ENCODE results near the gene SKA2. TPM values are rescaled to one million over a fixed set of nuclear protein-coding genes. Genes with fewer than 3 reads are reported as not detected.

Gene SKA2
- total and polyA plus RNA-seq, 2 experiments from 2014 or later, result 39.9 to 44.4 TPM

- Histone ChIP-seq H3K9me3 (ENCODE audit: low read depth) (no peaks in the 10 kb centered on the region), H3K4me3 (no peak overlapping the region), H3K4me2 (ENCODE audit: unreplicated experiment) (no peak overlapping the region), H3K36me3 (ENCODE audit: low read depth) (peaks cover 28% of the 10 kb centered on the region), H3F3A (ENCODE audit: insufficient read depth) (no peaks in the 10 kb centered on the region), H3K79me2 (ENCODE audit: insufficient read depth) (no peaks in the 10 kb centered on the region), H2AFZ (no peak overlapping the region), H3K4me1 (ENCODE audit: insufficient read depth) (no peaks in the 10 kb centered on the region), H3K9ac (no peak overlapping the region), H3K9me2 (ENCODE audit: insufficient read depth) (no peaks in the 10 kb centered on the region), H4K20me1 (ENCODE audit: insufficient read depth) (no peaks in the 10 kb centered on the region), H3K27ac (no peak overlapping the region), H3K27me3 (replicated peaks; ENCODE audit: insufficient read depth) (no peaks in the 10 kb centered on the region)
- in situ Hi-C loops (cut with MboI), result no loop called here
- DNase-seq, result no peak
- TF ChIP-seq EZH2phosphoT487 (IDR thresholded peaks at IDR 0.05; ENCODE audit: insufficient read depth, low read depth) (no peak), EZH2 (IDR thresholded peaks at IDR 0.05; ENCODE audit: insufficient read depth, poor library complexity, severe bottlenecking) (no peak)
- WGBS, 2 experiments (ENCODE audit: low coverage in 1 of 2, low lambda C conversion rate in 2 of 2, missing lambda C conversion rate in 2 of 2), result 100% methylated on average over 2 of the region's 2 CpGs
These were observed 87.6 kb downstream of the SKA2 start for GRCh38 chr17:59067340-59067739.

DNA sequence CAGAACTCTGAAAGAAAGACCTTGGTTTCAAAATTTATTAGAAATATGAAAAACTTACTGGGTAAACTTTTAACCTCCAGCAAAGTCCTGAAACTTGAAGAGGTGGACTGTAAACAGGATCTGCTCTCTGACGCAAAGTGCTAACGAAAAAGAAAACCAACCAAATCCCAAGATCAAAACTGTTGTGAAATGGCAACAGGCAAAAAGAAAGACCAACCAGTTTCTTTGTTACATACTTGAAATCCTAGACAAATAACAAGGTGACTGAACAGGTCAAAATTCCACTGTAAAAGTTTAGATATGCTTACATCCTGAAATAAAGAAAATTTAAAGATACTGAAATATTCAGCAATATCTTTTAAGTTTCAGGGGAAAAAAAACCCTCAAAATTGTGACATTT lies 92.5 kb downstream of the SKA2 start:
- 94 to 98% methylated on average over 2 of the region's 2 CpGs for WGBS, 2 experiments (ENCODE audit: low coverage in 1 of 2, low lambda C conversion rate in 2 of 2, missing lambda C conversion rate in 2 of 2)
- no peak overlapping the region for H3K4me3 ChIP-seq
- no peak for DNase-seq
- no peaks in the 10 kb centered on the region for H3K9me3 ChIP-seq (ENCODE audit: low read depth)
- H3K4me2 ChIP-seq (ENCODE audit: unreplicated experiment), result no peak overlapping the region
- peaks cover 20% of the 10 kb centered on the region for H3K36me3 ChIP-seq (ENCODE audit: low read depth)
- no peaks in the 10 kb centered on the region for H4K20me1 ChIP-seq (ENCODE audit: insufficient read depth)
- no peak overlapping the region for H3K27ac ChIP-seq
- in situ Hi-C loops (cut with MboI), result no loop called here
- no peaks in the 10 kb centered on the region for H3K4me1 ChIP-seq (ENCODE audit: insufficient read depth)
- H3F3A ChIP-seq (ENCODE audit: insufficient read depth), result no peaks in the 10 kb centered on the region
- H2AFZ ChIP-seq, result no peak overlapping the region
- H3K9me2 ChIP-seq (ENCODE audit: insufficient read depth), result no peaks in the 10 kb centered on the region
- H3K27me3 ChIP-seq (replicated peaks; ENCODE audit: insufficient read depth), result no peaks in the 10 kb centered on the region
- TF ChIP-seq EZH2phosphoT487 (IDR thresholded peaks at IDR 0.05; ENCODE audit: insufficient read depth, low read depth), result no peak
- no peak for TF ChIP-seq EZH2 (IDR thresholded peaks at IDR 0.05; ENCODE audit: insufficient read depth, poor library complexity, severe bottlenecking)
- H3K9ac ChIP-seq, result no peak overlapping the region
- no peaks in the 10 kb centered on the region for H3K79me2 ChIP-seq (ENCODE audit: insufficient read depth)

MicroRNAs encoded within 50 kb of the gene (microRNA counts, 767-probe panel; counts per million panel counts)
- microRNA hsa-miR-301a-3p, result 447 counts per million, percentile 86 among the panel's probes with 10 or more counts
- microRNA hsa-miR-454-3p, result 447 counts per million, percentile 86 among the panel's probes with 10 or more counts

Small RNAs within 50 kb of the gene (microRNA-seq; reads per million reads assigned to microRNA genes)
- gene MIR301A (ENCODE audit: borderline number of aligned reads) (28.1 reads per million, percentile 33 among the genes with 10 or more reads in this experiment), gene MIR454 (ENCODE audit: borderline number of aligned reads) (326 reads per million, percentile 64 among the genes with 10 or more reads in this experiment)

Small RNAs within 50 kb of the gene (small RNA-seq; reads per million reads assigned to genes)
- 2.8 reads per million, percentile 71 among the genes with 10 or more reads in this experiment for gene MIR301A (ENCODE audit: low read depth, low replicate concordance)
- 0.87 reads per million, percentile 35 among the genes with 10 or more reads in this experiment for gene MIR454 (ENCODE audit: low read depth, low replicate concordance)
- 0.62 reads per million, percentile 11 among the genes with 10 or more reads in this experiment for gene RNU2-58P (ENCODE audit: low read depth, low replicate concordance)

Other genes starting within 250 kb of the SKA2 start
- gene TRIM37, start 48.3 kb downstream of the SKA2 start, total RNA-seq (2014; rRNA removed; shearing (Covaris generic)), result 23.7 and 25.2 TPM in 2 replicates
- 17.1 TPM in 2 replicates for gene TRIM37, start 48.3 kb downstream of the SKA2 start, polyA plus RNA-seq (2016; fragmentation: Nextera tagmentation; extraction: Ambion mirVana)
- 5.9 and 6.4 TPM in 2 replicates for gene PRR11, start 560 bp upstream of the SKA2 start, total RNA-seq (2014; rRNA removed; shearing (Covaris generic))
- gene PRR11, start 560 bp upstream of the SKA2 start, polyA plus RNA-seq (2016; fragmentation: Nextera tagmentation; extraction: Ambion mirVana), result 15.0 and 15.4 TPM in 2 replicates
- 19.7 and 21.1 TPM in 2 replicates for gene SMG8, start 54.8 kb upstream of the SKA2 start, total RNA-seq (2014; rRNA removed; shearing (Covaris generic))
- 14.6 and 14.7 TPM in 2 replicates for gene SMG8, start 54.8 kb upstream of the SKA2 start, polyA plus RNA-seq (2016; fragmentation: Nextera tagmentation; extraction: Ambion mirVana)
- gene GDPD1, start 65.3 kb upstream of the SKA2 start, total RNA-seq (2014; rRNA removed; shearing (Covaris generic)), result 2.3 and 3.7 TPM in 2 replicates
- gene GDPD1, start 65.3 kb upstream of the SKA2 start, polyA plus RNA-seq (2016; fragmentation: Nextera tagmentation; extraction: Ambion mirVana), result 0.40 and 0.86 TPM in 2 replicates
- gene YPEL2, start 176.5 kb upstream of the SKA2 start, total RNA-seq (2014; rRNA removed; shearing (Covaris generic)), result 5.8 and 6.6 TPM in 2 replicates
- gene YPEL2, start 176.5 kb upstream of the SKA2 start, polyA plus RNA-seq (2016; fragmentation: Nextera tagmentation; extraction: Ambion mirVana), result 9.0 and 9.6 TPM in 2 replicates

Data from GM23248 (cell line).